GM18520 (cell line): ENCODE data around the gene ZMYND15.
"Not testable (repeated sequence)": the region's sequence is repeated elsewhere in the genome, so short reads cannot be mapped to it uniquely, and the experiment has no call there.

Experiments used
- ATAC-seq: cut with Tn5 transposase; IDR thresholded peaks from one replicate; pipeline ENCODE4 v1.9.1; 2021; ENCODE audit not compliant: unreplicated experiment

Gene ZMYND15, protein sequence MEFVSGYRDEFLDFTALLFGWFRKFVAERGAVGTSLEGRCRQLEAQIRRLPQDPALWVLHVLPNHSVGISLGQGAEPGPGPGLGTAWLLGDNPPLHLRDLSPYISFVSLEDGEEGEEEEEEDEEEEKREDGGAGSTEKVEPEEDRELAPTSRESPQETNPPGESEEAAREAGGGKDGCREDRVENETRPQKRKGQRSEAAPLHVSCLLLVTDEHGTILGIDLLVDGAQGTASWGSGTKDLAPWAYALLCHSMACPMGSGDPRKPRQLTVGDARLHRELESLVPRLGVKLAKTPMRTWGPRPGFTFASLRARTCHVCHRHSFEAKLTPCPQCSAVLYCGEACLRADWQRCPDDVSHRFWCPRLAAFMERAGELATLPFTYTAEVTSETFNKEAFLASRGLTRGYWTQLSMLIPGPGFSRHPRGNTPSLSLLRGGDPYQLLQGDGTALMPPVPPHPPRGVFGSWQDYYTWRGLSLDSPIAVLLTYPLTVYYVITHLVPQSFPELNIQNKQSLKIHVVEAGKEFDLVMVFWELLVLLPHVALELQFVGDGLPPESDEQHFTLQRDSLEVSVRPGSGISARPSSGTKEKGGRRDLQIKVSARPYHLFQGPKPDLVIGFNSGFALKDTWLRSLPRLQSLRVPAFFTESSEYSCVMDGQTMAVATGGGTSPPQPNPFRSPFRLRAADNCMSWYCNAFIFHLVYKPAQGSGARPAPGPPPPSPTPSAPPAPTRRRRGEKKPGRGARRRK

DNA sequence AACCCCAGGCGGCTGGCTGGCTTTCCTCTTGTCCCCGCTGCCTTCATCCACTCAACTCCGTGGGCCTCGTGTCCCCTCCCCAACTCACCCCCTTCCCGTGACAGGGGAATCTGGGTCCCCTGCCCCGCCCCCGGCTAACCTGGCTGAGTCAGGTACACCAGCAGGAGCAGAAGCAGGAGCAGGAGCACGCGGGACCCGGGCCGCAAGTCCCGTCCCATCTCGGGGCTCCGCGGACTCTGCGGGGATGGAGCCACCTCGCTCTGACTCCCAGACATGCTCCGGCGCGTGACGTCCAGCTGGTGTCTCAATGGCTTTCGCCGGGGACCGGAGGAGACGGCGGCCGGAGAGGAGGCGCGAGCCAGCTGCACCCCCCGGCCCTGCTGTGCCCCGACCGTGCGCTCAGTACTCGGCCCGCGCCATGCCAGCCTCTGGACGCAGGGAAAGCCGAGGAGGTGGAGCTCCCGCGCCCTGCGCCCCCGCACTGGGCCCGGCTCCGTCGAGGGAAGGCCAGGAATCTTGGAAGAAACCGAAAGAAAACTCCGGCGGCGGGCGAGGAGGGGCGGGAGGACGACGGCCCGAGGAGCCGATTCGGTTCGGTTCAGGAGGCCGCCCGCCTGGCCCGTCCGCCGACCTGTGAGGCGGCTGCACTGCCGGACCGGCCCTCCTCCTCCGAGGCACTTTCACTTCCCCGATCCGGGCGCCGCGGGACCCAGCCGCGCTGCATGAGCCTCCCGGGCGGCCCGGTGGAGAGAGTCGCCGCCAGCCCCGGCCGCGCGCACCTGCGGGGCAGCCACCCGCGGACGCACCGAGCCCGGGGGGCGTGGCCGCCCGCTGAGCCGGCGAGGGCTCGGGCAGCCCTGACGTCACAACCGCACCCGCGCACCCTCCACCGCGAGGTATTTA, at the start of gene ZMYND15, which contains the start of gene CXCL16:
ZMYND15 (plus strand) TSS at position 712 of the 903 bp plus-strand sequence. CDS start 716 bp downstream, outside the sequence.
CXCL16 (minus strand) TSS at position 807 of the 903 bp plus-strand sequence; CDS start at position 218, 589 bp downstream.
- ATAC-seq, result no peak

- not testable (repeated sequence) for ATAC-seq
Observed at GRCh38 chr17:4689872-4690271, 49.8 kb upstream of the ZMYND15 start.

- no peak for ATAC-seq
Observed at GRCh38 chr17:4690745-4691144, 48.9 kb upstream of the ZMYND15 start.

DNA sequence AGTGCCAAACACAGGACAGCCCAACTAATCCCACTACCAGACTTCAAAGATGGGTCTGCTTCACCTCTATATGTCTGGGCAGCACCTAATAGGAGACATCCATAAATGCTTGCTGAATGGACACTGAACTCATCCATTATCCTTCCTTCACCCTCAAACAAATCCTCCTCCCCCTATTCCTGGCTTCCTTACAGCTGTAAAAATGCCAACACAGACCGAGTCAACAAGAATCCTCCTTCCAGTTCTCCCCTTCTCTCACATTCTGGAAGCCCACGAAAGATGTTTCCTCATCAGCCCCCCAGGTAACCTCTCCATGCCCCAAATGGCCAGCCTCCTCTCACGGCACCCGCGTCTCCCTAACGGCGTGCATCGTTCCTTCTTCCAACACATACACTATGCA, 47.9 kb upstream of the ZMYND15 start:
- ATAC-seq, result no peak

DNA sequence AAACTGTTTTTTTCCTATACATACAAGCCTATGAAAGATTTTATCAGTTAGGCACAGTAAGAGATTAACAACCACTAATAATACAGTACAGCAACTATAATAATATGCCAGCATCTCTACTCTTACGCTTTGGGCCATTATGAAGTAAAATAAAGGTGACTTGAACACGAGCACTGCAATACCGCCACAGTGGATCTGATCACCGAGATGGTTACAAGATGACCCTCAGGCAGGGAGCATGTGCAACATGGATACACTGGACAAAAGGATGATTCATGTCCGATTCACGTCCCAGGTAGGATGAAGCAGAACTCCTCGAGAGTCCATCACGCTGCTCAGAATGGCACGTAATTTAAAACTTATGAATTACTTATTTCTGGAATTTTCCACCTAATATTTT, 46.2 kb upstream of the ZMYND15 start:
- no peak for ATAC-seq

GRCh38 chr17:4696437-4696805, 43.2 kb upstream of the ZMYND15 start:
- peak; percentile 71 for ATAC-seq

DNA sequence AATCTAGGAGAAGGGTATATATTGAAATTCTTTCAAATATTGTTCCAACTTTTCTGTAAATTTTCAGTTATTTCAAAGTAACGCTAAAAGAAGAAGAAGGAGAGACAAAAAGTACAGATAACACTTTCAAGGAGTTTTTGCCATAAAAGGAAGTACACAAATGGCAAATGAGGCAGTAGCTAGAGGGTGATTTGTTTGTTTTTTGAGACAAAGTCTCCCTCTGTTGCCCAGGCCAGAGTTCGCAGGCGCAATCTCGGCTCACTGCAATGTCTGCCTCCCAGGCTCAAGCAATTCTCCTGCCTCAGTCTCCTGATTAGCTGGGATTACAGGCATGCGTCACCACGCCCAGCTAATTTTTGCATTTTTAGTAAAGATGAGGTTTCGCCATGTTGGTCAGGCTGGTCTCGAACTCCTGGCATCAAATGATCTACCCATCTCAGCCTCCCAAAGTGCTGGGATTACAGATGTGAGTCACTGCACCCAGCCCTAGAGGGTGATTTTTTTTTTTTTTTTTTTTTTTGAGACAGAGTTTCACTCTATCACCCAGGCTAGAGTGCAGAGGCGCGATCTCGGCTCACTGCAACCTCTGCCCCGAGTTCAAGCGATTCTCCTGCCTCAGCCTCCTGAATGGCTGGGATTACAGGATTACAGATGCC, 40.1 kb upstream of the ZMYND15 start:
- ATAC-seq, result not testable (repeated sequence)

DNA sequence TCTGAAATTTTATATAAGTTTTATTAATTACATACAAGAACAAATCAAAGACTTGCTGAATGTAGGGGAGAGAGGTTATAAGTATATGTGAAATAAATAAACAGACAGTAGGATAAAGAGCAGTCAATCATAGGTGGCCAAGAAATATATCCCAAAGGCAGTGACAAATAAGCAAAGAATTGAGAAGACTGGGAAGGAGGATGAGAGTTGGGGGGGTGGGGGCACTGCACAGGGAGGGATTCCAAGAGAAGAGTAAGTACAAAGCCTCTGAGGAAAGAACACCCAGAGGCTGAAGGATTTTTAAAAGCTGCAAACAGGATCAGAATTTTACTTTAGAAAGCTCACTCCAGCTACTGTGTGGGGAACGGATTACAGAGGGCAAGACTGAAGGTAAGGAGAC, 38.5 kb upstream of the ZMYND15 start:
- ATAC-seq, result no peak

GRCh38 chr17:4703330-4703691, 36.3 kb upstream of the ZMYND15 start:
- no peak for ATAC-seq

DNA sequence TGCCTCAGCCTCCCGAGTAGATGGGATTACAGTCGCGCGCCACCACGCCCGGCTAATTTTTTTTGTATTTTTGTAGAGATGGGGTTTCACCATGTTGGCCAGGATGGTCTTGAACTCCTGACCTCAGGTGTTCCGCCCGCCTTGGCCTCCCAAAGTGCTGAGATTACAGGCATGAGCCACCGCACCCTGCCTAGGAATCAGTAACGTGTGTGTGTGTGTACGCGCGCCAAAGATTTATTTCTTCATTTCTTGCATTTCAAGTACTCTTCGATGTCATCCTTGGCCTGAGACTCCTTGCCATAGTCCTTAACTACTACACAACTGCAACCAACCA, 35.1 kb upstream of the ZMYND15 start:
- not testable (repeated sequence) for ATAC-seq

GRCh38 chr17:4704991-4705390, 34.6 kb upstream of the ZMYND15 start:
- no peak for ATAC-seq

GRCh38 chr17:4706121-4706520, 33.5 kb upstream of the ZMYND15 start:
- no peak for ATAC-seq

DNA sequence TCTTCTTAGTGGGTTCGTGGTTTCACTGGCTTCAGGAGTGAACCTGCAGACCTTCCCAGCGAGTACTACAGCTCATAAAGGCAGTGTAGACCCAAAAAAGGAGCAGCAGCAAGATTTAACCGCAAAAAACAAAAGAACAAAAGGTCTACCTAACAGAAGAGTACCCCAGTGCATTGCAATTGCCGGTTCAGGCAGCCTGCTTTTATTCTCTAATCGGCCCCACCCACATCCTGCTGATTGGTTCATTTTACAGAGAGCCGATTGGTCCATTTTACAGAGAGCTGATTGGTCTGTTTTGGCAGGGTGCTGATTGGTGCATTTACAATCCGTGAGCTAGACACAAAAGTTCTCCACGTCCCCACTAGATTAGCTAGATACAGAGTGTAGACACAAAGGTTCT, 31.2 kb upstream of the ZMYND15 start:
- no peak for ATAC-seq

DNA sequence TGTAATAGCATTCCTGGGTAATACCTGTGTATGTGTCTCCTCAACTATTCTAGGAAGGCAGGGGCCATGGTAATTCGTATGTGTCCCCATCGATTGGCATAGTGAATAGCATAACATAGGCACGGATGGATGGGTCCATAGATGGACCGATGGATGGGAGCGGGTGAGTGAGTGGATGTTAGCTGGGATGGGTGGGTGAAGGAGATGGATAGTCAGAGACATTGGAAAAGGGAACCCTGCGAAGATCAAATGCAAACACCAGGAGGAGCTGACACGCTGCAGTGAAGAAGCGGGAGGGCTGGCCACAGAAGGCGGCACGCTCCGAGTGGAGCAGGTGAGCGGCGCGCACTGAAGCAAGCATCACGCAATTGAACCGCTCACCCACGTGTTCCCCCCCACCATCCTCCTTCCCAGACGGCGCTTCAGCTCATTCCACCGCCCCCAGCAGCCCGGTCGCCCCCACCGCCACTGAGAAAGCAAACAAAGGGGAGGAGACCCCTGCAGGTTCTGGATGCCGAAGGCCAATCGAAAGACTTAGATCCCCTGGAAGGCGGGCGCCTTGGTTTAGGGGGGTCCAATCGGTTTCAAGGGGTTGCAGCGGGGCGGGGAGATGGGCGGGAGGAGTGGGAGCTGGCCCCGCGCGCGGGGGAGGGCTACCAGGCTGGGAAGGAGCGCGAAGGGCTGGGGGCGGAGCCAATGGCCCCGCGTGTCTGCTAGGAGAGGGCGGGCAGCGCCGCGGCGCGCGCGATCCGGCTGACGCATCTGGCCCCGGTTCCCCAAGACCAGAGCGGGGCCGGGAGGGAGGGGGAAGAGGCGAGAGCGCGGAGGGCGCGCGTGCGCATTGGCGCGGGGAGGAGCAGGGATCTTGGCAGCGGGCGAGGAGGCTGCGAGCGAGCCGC, 29.6 kb upstream of the ZMYND15 start, which contains the start of gene ARRB2:
ARRB2 (plus strand) TSS at position 839 of the 899 bp plus-strand sequence. CDS start 90 bp downstream, outside the sequence.
- ATAC-seq, result peak; percentile 89

GRCh38 chr17:4710693-4711634, 28.7 kb upstream of the ZMYND15 start:
- ATAC-seq, result no peak

DNA sequence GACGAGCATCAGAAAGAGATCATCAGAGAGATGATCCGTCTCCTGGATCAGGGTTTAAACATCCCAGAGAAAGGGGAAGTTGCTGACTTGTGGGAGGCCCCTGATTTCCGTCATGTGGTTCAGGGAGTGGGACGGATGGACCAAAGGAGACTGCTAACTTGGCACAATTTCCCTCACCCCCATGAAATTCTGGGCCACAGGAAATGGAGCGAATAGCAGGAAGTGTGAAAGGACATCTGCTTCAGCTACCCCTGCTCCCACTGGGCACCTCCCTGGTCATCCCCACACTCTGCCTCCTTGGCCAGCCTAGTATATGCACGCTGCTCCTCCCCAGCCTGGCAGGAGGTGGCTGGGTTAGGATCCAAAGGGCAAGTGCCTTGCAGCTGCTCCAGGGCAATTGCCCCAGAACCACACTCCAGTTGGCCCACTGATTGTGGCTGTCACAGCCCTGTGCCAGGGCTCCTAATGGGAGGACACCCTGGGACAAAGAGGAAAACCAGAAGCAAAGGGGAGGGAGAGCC, 27.9 kb upstream of the ZMYND15 start:
- no peak for ATAC-seq

DNA sequence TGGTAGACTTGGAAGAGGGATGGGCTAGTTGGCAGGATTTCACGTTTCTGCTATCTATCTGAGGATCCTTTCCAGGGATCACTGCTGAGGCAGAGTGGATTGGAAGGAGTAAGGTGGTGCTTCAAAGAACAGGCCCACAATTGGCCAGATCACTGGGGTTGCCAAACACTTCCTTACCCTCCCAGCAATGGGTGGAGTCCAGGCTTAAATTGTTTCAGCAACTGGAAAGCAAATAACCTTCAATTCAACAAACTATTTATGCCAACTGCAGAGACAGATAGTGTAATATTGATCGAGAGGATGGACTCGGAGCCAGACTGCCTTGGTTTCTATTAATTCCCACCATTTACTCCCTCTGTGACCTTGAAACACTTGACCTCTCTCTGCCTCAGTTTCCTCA, 27.1 kb upstream of the ZMYND15 start:
- ATAC-seq, result no peak

DNA sequence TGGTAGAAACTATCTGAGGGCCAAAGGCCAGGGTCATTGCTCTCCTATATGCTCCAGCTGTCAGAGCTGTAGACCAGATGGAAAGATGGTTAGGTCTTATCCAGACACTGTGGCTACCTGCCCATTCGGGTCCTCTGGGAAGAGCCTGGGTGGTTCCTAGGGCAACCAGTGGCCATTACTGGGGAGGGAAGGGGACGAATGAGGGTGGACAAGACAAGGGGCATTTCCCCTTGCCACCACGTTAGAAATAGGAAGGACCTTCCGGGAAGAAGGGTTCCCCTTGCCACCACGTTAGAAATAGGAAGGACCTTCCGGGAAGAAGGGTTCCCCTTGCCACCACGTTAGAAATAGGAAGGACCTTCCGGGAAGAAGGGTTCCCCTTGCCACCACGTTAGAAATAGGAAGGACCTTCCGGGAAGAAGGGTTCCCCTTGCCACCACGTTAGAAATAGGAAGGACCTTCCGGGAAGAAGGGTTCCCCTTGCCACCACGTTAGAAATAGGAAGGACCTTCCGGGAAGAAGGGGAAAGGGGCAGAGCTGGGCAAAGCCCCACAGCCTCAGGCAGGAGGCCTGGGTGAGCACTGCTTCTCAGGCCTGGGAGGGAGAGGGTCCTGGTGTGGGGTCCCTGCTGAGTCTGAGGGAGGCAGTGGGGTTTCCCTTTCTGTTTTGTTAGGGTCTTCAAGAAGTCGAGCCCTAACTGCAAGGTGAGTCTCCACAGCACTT, 25.1 kb upstream of the ZMYND15 start:
- ATAC-seq, result not testable (repeated sequence)
